GM10248 (cell line): Measurements from ENCODE around the gene SPTB.

Source experiments
- CTCF ChIA-PET: fragments of 300-600 bp; sonication (Branson Sonifier 250); formaldehyde crosslinking; extraction: SDS; loops from one replicate; lab custom pipeline; 2021; ENCODE audit warnings: antibody characterized with exemption; lab: Yijun Ruan, JAX
- POLR2A ChIA-PET: fragments of 350-650 bp; sonication (Branson Sonifier 250); formaldehyde crosslinking; extraction: SDS; loops from one replicate; lab custom pipeline; 2020; ENCODE audit warnings: antibody characterized with exemption; lab: Yijun Ruan, JAX
- DNase-seq: peaks from one replicate; pipeline ENCODE4 v3.0.0; 2012; ENCODE audit errors: extremely low spot score
- CTCF ChIP-seq: IDR thresholded peaks from 2 replicates; pipeline ENCODE4 v1.5.1; 2012; ENCODE audit warnings: mild to moderate bottlenecking, low read depth; ENCODE audit errors: extremely low read depth, missing control alignments, control extremely low read depth

The SPTB gene

GRCh38 chr14:64738281-64738804 is 141.4 kb downstream of the SPTB start:
- DNase-seq, result no peak
- CTCF ChIA-PET, result interaction anchor here (1.3 kb wide), 2 partner anchors 26 to 85 kb away, joined by 4 read pairs; no protein-coding TSS in a partner anchor
- TF ChIP-seq CTCF, result no peak
- POLR2A ChIA-PET, result no interaction called here

GRCh38 chr14:64737391-64738280 is 142.1 kb downstream of the SPTB start:
- no peak for TF ChIP-seq CTCF
- ChIA-PET CTCF (interaction anchor here (1.3 kb wide), 1 partner anchor 27 kb away, joined by 4 read pairs; no protein-coding TSS in a partner anchor), POLR2A (no interaction called here)
- DNase-seq, result no peak

- DNase-seq, result no peak
- TF ChIP-seq CTCF, result no peak
- CTCF ChIA-PET, result no interaction called here
- POLR2A ChIA-PET, result no interaction called here
Measured at GRCh38 chr14:64736271-64737169, 143.2 kb downstream of the SPTB start.

- TF ChIP-seq CTCF, result no peak
- no peak for DNase-seq
- ChIA-PET POLR2A (no interaction called here), CTCF (interaction anchor here (1.4 kb wide), 1 partner anchor 30 kb away, joined by 5 read pairs; no protein-coding TSS in a partner anchor)
Measured at GRCh38 chr14:64734990-64735389, 144.7 kb downstream of the SPTB start.

- POLR2A ChIA-PET, result no interaction called here
- TF ChIP-seq CTCF, result no peak
- DNase-seq, result no peak
- CTCF ChIA-PET, result interaction anchor here (1.2 kb wide), 1 partner anchor 28 kb away, joined by 4 read pairs; no protein-coding TSS in a partner anchor
Measured at GRCh38 chr14:64733899-64734298, 145.8 kb downstream of the SPTB start.

- DNase-seq, result no peak
- ChIA-PET CTCF (no interaction called here), POLR2A (no interaction called here)
- TF ChIP-seq CTCF, result no peak
Measured at GRCh38 chr14:64733321-64733720, 146.4 kb downstream of the SPTB start.
